TTC549 (cell line): ENCODE data around the gene FAM131B.

ENCODE experiments used
- FAIRE-seq: peaks from 2 replicates; lab custom pipeline; 2012; peaks lifted over from hg19 to GRCh38; lab: Jason Lieb, UNC

Gene FAM131B

GRCh38 chr7:143356414-143357050, 6.0 kb downstream of the FAM131B start:
- no peak for FAIRE-seq

DNA sequence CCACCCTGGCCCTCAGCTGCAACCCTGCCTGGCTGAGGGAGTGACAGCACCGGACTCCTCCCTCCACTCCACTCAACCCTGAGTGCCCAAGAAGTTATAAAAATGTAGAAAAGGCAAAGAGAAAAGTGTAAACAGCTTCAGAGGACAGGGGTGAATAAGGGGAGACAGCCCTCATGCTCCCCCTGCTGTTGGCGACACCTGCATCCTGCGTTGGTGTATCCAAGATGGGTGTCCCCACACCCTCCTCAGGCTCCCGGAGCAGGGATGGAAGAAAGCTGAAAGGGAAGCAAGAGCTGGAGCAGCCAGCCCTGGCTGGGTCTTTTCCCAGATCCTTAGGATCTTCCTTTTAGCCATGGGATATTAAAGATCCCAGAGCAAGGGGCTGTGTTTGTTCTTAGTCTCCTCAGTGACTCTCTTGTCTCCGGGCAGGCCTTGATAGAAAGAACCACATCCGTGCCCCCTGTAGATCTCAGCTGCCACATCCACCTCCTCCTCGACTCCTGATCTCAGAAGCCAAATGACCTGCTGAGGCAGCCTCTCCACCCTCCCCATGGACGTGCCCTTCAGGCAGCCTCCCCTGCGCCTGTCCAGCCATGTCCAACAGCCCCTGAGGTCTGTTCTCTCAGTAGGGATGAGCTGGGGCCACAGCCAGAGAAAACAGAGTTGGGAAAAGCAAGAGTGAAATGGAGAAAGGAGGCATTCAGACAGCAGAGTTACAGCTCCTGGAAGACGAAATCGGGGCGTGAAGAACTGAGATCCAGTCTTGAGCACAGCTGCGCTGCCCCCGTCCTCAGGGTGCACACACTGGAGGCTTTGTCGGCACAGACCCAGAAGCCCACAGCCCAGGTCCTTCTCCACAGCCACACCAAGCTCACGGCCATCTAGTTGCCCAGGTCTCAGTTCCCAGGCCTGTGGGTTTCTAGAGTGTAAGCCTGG, 6.8 kb downstream of the FAM131B start:
- FAIRE-seq: no peak

DNA sequence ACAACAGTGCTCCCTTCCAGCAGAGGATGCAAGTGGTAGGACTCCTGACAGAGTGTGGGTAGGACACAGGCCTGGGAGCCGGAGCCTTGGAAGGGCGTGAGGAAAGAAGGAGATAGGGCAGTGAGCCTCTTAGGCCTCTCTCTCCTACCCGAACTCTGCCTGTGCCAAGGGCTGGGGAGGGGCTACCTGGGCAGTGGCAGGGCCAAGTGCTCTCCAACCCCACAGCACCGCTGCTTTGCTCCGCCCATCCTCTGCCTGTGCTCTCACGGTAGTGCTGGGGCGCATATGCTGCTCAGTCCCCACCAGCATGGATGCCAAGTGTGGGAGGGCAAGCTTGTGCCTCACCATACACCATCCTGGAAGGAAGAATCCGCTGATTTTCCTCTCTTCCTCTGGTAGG, 7.5 kb downstream of the FAM131B start:
- no peak for FAIRE-seq

- FAIRE-seq: no peak
These were observed 8.1 kb downstream of the FAM131B start for GRCh38 chr7:143354376-143354775.

DNA sequence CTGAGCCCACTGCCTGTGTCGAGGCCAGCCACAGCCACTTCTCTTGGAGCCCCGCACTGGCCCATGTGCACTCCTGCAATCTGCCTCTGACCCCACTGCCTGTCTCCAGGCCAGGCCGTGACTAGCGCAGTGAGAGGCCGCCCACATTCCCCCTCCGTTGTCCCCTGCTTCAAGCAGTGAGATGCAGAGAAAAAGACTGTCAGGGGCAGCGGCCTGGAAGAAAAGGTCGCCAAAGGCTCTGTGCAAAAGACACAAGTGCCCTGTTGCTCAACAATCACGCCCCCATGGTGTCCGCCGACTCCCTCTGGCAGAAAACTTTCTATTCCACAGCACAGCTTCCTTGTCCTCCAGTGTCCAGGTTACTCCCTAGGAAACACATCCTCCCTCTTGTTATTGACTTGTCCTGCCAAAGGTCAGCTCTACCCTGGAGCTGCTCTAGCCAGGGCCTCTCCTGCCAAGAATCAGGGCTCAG, 9.9 kb downstream of the FAM131B start:
- no peak for FAIRE-seq

- FAIRE-seq: no peak
These were observed 10.9 kb downstream of the FAM131B start for GRCh38 chr7:143351574-143351973.

- FAIRE-seq: no peak
These were observed 11.5 kb downstream of the FAM131B start for GRCh38 chr7:143351060-143351459.

- no peak for FAIRE-seq
These were observed 14.6 kb downstream of the FAM131B start for GRCh38 chr7:143347950-143348349.

GRCh38 chr7:143346018-143346417, 16.5 kb downstream of the FAM131B start:
- FAIRE-seq: no peak

DNA sequence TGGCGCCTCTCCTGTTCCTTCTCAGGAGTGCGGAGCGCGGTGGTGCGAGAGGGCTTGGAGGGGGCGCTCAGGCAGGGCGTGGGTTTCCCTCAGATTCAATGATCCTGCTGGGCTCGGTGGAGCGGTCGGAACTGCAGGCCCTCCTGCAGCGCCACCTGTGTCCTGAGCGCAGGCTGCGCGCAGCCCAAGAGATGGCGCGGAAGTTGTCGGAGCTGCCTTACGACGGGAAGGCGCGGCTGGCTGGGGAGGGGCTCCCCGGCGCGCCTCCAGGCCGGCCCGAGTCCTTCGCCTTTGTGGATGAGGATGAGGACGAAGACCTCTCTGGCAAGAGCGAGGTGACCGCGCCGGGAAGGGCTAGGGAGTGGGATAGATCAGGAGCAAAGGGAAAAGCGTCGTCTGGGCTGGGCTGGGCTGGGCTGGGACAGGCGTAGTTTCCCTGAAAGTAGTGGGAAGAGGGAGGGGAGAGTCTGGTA, 17.0 kb downstream of the FAM131B start:
- no peak for FAIRE-seq

DNA sequence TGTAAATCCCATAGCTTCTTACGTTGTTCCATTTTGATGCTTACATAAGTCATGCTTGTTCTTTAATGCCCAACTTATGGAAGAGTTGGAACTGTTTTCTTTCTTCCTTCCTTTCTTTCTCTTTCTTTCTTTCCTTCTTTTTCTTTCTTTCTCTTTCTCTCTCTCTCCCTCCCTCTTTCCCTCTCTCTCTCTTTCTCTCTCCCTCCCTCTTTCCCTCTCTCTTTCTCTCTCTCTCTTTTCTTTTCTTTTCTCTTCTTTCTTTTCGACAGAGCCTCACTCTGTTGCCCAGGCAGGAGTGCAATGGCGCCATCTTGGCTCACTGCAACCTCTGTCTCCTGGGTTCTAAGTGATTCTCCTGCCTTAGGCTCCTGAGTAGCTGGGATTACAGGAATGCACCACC, 18.9 kb downstream of the FAM131B start:
- FAIRE-seq: no peak

DNA sequence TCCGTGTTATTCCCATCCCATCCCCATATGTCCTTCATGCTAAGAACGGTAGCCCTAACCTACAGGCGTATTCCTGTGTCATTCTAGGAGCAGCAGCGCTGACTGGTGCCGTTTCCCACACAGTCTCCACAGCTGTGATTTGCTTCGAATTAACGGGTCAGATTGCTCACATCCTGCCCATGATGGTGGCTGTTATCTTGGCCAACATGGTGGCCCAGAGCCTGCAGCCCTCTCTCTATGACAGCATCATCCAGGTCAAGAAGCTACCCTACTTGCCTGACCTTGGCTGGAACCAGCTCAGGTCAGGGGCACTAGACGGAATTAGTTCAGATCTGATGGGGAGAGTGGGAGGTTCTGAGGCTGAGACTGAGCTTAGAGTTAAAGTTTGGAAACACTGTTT, 20.7 kb downstream of the FAM131B start:
- no peak for FAIRE-seq

GRCh38 chr7:143337216-143337615, 25.3 kb downstream of the FAM131B start:
- no peak for FAIRE-seq

- FAIRE-seq: no peak
These were observed 28.3 kb downstream of the FAM131B start for GRCh38 chr7:143334244-143334643.

DNA sequence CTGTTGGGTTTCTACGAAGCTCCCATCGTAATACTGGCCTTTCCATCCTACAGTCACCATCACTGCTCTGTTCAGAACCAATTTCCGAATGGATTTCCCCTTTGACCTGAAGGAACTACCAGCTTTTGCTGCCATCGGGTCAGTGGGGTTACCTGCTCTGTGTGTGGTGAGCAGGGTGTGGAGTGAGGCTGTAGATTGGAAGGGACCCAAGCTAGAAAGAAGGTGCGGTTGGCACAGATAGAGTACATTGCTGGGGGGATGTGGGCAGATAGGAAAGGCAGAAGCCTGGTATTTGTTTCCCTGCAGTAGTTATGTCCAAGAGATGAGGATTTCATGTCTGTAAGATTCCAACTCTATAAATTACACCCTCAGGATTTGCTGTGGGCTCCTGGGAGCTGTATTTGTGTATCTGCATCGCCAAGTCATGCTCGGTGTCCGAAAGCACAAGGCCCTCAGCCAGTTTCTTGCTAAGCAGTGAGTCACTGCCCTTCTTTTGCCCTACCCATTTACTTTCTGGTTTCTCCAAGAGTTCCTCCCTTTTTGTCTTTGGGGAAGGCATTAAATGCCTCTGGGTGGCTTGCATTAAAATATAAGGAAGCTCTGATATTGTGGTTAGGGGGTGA, 31.2 kb downstream of the FAM131B start:
- no peak for FAIRE-seq

GRCh38 chr7:143329471-143330170, 32.9 kb downstream of the FAM131B start:
- no peak for FAIRE-seq

DNA sequence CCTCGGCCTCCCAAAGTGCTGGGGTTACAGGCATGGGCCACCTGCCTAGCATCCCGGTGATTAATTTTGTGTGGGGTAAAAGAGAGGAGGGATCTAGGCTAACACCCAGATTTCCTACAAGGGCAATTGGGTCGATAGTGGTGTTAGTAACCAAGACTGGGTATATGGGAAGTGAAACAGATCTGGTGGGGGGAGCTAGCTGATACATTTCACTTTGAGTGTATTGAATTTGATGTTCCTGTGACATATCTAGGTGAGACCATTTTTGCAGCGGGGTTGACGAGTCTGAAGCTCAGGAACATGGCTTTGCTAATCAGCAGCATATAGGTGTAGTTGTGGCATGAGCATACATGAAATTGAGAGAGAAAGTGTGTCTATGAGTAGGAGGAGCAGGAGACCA, 34.6 kb downstream of the FAM131B start:
- FAIRE-seq: no peak

GRCh38 chr7:143325240-143325639, 37.3 kb downstream of the FAM131B start:
- FAIRE-seq: no peak

DNA sequence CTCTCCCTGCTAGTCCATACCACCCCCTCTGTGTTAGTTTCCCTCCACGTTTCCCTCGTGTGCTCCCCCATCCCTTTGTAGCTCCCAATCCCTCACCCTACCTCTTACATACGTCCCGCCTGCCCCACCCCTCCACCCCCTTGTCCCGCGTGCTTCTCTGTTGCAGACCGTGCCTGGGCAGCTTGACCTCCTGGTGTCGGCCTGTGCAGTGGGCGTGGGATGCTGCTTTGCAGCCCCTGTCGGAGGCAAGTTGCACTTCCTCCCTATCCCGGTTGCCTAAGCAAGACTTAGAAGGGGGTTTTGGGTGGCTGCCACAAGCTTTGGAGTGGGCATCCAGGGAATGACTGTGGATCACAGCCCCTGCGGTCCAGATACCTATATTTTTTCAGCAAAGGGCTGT, 38.9 kb downstream of the FAM131B start:
- no peak for FAIRE-seq

DNA sequence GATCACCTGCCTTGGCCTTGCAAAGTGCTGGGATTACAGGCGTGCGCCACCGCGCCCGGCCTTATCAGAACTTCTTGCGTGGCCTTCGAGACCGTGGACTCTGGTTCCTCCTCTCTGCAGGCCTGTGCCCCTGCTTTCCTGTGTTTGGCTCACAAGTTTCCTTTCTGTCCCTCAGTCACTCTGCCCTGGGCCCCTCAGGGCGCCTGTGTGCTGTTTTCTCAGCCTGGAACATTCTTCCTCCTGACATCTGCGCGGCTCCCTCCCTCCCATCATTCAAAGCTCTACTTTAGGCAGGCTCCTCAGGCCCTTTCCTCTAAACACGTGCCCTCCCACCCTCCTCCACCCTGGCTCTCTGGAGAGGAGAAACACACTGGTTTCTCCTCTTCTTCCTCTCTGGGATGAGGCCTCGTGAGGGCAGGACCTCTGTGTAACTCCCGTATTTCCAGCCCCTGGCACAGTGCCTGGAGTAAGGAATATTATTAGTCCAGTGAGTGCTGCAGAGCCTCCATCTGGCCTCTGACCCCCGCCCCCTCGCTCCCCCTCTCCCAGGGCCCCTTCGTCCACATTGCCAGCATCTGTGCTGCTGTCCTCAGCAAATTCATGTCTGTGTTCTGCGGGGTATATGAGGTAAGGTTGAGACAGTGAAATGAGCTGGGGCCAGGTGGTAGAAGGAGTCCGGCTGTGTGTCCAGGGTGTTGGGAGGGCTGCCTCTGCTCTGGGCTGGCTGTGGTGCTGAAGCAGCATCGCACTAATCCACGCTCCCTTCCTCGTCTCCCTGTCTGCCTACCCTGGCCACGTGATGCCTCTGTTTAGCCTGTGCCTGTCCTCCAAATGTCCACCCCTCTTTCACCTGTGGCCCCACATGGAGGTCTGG, 39.5 kb downstream of the FAM131B start:
- FAIRE-seq: no peak

DNA sequence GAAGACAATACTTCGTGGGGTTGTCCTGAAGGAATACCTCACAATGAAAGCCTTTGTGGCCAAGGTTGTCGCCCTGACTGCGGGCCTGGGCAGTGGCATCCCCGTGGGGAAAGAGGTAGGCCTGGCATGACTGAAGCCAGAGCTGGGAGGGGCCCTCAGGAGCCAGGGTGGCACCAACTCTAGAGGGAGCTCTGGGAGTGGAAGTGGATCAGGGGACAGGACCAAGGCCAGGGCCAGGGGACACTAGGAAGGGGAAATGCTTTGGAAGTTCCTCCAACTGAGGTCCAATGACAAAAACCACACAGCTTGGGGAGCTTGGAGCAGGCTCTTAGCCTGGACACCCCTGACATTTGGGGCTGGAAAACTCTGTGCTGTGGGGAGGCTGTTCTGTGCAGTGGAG, 40.8 kb downstream of the FAM131B start:
- no peak for FAIRE-seq
